NB4 (cell line): ENCODE measurements around the gene SLAMF6.
"Not testable (repeated sequence)": the region's sequence is repeated elsewhere in the genome, so short reads cannot be mapped to it uniquely, and the experiment has no call there.

Experiments used
- MYC ChIP-seq: IDR thresholded peaks from 2 replicates; pipeline ENCODE4 v1.6.1; 2011; ENCODE audit warnings: low read depth, low read length
- POLR2A ChIP-seq: IDR thresholded peaks from 2 replicates; pipeline ENCODE4 v1.6.1; 2011; ENCODE audit warnings: mild to moderate bottlenecking; ENCODE audit not compliant: insufficient read length; ENCODE audit errors: extremely low read depth
- TF ChIP-seq, protein P1 (sequence below): IDR thresholded peaks from one replicate; pipeline ENCODE4 v1.5.1; 2012; ENCODE audit warnings: low read depth, low read length

DNA sequence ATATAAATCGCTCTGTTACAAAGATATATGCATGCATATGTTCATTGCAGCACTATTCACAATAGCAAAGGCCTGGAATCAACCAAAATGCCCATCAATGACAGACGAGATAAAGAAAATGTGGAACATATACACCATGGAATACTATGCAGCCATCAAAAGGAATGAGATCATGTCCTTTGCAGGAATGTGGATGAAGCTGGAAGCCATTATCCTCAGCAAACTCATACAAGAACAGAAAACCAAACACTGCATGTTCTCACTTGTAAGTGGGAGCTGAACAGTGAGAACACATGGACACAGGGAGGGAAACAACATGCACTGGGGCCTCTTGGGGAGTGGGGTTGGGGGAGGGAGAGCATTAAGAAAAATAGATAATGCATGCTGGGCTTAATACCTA lies 5.5 kb downstream of the SLAMF6 start:
- TF ChIP-seq, protein P1, sequence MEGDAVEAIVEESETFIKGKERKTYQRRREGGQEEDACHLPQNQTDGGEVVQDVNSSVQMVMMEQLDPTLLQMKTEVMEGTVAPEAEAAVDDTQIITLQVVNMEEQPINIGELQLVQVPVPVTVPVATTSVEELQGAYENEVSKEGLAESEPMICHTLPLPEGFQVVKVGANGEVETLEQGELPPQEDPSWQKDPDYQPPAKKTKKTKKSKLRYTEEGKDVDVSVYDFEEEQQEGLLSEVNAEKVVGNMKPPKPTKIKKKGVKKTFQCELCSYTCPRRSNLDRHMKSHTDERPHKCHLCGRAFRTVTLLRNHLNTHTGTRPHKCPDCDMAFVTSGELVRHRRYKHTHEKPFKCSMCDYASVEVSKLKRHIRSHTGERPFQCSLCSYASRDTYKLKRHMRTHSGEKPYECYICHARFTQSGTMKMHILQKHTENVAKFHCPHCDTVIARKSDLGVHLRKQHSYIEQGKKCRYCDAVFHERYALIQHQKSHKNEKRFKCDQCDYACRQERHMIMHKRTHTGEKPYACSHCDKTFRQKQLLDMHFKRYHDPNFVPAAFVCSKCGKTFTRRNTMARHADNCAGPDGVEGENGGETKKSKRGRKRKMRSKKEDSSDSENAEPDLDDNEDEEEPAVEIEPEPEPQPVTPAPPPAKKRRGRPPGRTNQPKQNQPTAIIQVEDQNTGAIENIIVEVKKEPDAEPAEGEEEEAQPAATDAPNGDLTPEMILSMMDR: not testable (repeated sequence)
- TF ChIP-seq MYC, POLR2A: not testable (repeated sequence)
